GM18861 (cell line): ENCODE data around the gene TMED3.

Experiments used
- ATAC-seq: cut with Tn5 transposase; IDR thresholded peaks from one replicate; pipeline ENCODE4 v1.9.1; 2021; ENCODE audit not compliant: unreplicated experiment

TMED3 gene

GRCh38 chr15:79310985-79311900 lies at the start of gene TMED3:
Gene TMED3 (plus strand): TSS chr15:79311112. CDS start chr15:79311250, 138 bp downstream.
- peak; percentile 89 for ATAC-seq

- no peak for ATAC-seq
These were observed 49.1 kb upstream of the TMED3 start for GRCh38 chr15:79261836-79262235.

DNA sequence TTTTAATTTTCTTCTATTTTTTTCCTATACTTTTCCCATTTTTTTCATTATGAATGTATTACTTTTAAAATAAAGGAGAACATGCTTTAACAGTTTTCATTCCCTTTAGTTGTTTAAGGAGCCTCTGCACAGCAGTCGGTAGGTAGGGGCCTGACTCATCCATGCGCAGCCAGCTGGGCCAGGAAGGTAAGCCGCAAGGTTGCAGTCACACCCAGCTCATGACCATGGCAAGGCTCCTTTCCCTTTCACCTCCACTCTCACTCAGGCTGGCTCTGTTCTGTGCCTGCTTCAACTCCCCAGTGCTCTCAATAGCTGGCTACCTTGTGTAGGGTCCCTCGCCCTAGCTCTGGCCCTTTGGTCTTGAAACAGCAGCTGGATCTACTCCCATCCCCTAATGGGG lies 45.7 kb upstream of the TMED3 start:
- no peak for ATAC-seq

GRCh38 chr15:79265987-79266579 lies 44.8 kb upstream of the TMED3 start:
- ATAC-seq: no peak

GRCh38 chr15:79282371-79283251 lies 28.3 kb upstream of the TMED3 start, which contains the start of gene ANKRD34C:
Gene ANKRD34C (plus strand): TSS chr15:79282722. CDS start chr15:79293285, 10,563 bp downstream.
- no peak for ATAC-seq

- ATAC-seq: no peak
These were observed 27.5 kb upstream of the TMED3 start for GRCh38 chr15:79283252-79284048.

DNA sequence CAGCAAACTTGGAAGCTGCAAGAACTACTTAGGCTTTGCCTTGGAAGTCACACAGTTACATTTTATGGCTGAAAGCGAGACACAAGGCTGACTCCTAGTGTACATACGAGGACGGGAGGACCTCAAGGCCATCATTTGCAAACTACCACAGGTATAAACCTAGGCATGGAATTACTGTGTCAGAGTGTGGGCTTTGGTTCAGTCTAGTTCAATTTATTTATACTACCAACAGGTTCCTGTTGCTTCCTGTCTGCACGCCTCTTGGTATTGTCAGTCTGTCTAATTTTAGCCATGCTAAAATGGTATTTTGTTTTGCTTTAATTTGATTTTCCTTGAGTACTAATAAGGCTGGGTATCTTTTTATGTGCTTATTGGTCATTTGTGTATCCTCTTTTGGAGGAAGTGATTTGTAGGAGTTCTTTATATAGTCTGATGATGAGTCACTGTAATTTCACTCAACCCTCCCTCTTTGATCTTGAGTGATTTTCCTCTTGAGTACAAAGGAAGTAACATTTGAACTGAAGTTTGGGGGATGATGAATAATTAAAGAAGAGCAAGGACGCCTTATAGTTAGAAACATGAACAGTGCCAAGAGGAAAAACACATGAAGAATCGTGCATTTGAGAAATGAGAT lies 20.2 kb upstream of the TMED3 start:
- no peak for ATAC-seq

DNA sequence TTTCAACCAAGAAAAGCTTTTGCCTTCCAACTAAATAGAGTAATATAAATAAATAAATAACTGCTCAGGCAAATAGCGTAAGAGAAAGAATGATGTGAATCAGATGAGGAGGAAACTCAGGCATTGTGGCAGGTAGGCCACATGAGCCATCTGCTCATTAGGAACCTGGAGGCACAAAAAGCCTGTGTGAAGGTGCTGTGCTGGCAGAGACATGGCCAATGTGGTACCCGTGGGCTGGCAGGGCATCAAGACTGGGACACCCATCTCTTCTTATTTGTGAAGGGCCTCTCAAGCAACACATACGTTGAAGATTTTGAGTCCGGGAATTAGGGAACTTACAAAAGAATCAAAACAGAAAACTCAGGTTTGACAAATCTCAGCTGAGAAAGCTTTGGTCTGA lies 18.9 kb upstream of the TMED3 start:
- no peak for ATAC-seq

GRCh38 chr15:79294075-79294474 lies 16.8 kb upstream of the TMED3 start:
- ATAC-seq: no peak

DNA sequence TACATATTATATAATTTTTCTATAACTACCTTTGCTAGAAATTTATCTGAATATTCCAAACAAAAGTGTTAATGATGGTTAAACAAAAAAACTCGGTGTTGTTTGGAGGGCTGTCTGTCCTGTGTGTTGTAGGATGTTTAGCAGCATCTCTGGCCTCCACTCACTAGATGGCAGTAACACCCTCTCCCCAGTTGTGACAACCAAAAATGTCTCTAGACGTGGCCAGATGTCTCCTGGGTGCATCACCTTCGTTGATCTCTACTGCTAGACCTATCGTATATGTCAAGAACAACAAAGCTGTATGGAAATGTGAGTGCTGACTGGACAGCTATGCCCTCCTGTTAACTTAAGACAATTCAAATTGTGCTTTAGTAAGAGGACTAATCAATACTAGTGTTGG lies 14.3 kb upstream of the TMED3 start:
- no peak for ATAC-seq

- ATAC-seq: no peak
These were observed 11.6 kb upstream of the TMED3 start for GRCh38 chr15:79299126-79299840.

GRCh38 chr15:79299841-79300235 lies 11.1 kb upstream of the TMED3 start:
- no peak for ATAC-seq

- no peak for ATAC-seq
These were observed 3.7 kb upstream of the TMED3 start for GRCh38 chr15:79307251-79307650.

GRCh38 chr15:79308874-79309273 lies 2.0 kb upstream of the TMED3 start:
- no peak for ATAC-seq

DNA sequence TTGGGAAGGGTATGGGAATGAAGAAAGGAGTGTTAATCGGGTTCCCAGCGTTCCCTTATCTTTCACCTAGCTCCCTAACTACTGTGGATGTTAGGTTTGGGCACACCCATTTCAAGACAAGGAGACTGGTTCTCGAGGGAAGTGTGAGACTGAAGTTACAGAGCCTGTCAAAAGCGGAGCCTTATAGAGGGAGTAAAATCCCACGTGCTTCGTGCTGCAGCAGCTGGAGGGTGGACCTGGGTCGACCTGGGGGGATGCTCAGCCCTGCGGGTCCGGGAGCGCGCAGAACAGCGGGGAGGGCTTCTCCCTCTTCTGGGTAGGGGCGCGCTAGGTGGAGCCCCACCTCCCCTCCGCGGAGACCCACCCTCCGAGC lies 314 bp upstream of the TMED3 start:
- ATAC-seq: peak; percentile 14

DNA sequence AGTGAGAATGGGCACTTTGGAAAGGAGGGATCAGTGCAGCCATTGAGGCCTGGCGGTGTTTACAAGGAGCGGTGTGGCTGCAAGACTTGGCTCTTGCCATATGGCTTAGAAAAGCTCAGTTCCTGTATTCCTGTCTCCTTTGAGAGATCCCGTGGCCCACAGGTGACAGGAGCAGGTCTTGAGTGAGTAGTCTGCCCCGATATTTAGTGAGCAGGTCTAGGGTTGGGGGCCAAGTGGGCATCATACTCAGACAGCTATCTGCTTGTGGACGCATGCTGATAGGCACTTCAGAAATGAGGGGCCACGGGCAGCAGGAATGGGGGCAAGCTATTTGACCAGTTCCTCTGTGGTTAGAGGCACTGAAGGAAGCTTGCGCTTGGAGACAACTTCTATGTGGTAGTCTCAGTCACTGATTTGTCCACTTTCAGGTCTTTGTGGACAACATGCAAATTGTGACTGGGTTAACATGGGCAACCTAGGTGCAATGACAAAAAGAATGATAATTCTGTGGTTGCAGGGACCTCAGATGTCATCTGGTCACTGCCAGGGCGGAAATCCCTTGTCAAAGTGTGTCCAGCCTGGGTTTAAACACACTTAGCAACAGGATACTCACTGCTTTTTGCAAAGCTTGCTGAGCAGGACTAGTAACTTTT lies 1.1 kb downstream of the TMED3 start:
- no peak for ATAC-seq

DNA sequence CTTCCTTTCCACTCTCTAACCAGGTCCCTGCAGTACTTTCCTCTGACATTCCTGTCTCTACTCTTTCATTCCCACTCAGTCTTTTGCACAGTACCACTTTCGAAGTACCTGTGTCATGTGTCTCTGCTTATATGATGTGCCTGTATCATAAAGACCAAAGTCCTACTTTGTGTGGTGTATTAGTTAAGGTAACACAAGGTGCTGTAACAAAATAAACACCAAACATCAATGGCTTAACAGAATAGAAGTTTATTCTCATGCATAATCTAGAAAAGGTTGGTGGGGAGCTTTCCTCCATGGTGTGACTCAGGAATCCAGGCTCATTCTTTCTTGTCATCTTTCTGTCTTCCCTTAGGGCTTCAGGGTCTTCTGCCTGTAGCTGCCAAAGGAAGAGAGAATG lies 3.3 kb downstream of the TMED3 start:
- no peak for ATAC-seq

GRCh38 chr15:79314811-79315210 lies 3.9 kb downstream of the TMED3 start:
- ATAC-seq: no peak
